PC-9 (cell line): ENCODE results near the gene HIGD2B.

Source experiments
- EZH2 ChIP-seq: fragments of 200-600 bp; sonication (generic); IDR thresholded peaks from 2 replicates; pipeline ENCODE4 v1.8.0; 2017; ENCODE audit warnings: antibody characterized with exemption, low read depth
- TF ChIP-seq, protein P1 (sequence below): fragments of 200-600 bp; sonication (generic); conservative IDR thresholded peaks from 2 replicates; pipeline ENCODE4 v1.6.1; 2017; ENCODE audit warnings: mixed run types, antibody characterized with exemption, mild to moderate bottlenecking, moderate library complexity

GRCh38 chr15:72733941-72734738, 48.2 kb upstream of the HIGD2B start:
- TF ChIP-seq, protein P1, sequence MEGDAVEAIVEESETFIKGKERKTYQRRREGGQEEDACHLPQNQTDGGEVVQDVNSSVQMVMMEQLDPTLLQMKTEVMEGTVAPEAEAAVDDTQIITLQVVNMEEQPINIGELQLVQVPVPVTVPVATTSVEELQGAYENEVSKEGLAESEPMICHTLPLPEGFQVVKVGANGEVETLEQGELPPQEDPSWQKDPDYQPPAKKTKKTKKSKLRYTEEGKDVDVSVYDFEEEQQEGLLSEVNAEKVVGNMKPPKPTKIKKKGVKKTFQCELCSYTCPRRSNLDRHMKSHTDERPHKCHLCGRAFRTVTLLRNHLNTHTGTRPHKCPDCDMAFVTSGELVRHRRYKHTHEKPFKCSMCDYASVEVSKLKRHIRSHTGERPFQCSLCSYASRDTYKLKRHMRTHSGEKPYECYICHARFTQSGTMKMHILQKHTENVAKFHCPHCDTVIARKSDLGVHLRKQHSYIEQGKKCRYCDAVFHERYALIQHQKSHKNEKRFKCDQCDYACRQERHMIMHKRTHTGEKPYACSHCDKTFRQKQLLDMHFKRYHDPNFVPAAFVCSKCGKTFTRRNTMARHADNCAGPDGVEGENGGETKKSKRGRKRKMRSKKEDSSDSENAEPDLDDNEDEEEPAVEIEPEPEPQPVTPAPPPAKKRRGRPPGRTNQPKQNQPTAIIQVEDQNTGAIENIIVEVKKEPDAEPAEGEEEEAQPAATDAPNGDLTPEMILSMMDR: no peak
- TF ChIP-seq EZH2: no peak
